Activated naive CD4-positive, alpha-beta T cell treated with Interleukin-2 at 50 U/mL for 16 hours (primary cell): ENCODE data around the gene CNOT3.
A peak's percentile ranks its signal among the peaks of the same experiment; 100 is the strongest.

Experiments
- DNase-seq: peaks from one replicate; pipeline ENCODE4 v3.0.0-alpha.2; 2020

CNOT3 gene

DNA sequence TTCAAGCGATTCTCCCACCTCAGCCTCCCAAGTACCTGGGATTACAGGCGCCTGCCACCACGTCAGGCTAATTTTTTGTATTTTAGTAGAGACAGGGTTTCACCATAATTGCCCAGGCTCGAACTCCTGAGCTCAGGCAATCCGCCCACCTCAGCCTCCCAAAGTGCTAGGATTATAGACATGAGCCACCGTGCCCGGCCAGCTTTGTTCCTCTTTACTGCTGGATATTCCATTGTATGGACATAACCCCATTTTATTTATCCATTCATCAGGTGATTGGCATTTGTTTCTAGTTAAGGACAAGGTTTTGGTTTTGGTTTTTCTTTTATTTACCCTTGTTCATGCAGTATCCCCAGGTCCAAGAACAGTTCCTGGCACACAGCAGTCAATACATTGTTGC lies 59.0 kb downstream of the CNOT3 start:
- DNase-seq = no peak

DNA sequence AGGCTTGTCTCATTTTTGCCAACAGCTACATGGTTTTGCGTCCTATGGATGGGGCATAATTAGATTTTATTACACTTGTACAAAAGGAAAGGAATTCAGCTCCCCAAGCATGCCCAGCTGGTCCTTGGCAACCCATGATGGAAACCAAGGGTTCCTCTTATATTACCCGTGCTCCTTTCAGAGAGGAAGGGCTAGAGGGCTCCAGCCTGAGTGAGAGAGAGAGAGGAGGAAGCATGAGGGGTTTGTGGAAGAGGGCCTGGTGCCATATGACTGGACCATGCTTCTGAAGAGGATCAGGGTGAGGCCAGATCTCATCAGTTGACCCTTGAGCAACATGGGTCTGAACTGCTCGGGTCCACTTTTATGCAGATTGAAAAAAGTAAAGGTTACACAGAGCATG lies 59.6 kb downstream of the CNOT3 start:
- no peak for DNase-seq

DNA sequence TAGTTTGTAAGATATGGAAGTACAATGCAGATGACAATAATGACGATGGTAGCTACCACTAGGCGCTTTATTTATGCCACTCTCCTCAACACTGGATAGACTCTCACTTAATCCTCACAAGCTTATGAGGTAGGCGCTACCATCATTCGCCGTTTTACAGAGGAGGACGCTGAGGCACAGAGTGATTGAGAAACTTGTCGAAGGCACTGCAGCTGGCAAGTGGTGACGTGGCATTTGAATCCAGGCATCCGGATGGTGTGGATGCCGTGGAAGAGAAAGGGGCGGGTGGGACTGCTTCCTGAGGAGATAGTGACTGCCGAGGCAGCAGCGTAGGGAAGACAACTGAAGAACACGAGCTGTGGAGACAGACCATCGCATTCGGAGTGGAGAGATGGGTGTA lies 61.8 kb downstream of the CNOT3 start:
- DNase-seq = no peak

DNA sequence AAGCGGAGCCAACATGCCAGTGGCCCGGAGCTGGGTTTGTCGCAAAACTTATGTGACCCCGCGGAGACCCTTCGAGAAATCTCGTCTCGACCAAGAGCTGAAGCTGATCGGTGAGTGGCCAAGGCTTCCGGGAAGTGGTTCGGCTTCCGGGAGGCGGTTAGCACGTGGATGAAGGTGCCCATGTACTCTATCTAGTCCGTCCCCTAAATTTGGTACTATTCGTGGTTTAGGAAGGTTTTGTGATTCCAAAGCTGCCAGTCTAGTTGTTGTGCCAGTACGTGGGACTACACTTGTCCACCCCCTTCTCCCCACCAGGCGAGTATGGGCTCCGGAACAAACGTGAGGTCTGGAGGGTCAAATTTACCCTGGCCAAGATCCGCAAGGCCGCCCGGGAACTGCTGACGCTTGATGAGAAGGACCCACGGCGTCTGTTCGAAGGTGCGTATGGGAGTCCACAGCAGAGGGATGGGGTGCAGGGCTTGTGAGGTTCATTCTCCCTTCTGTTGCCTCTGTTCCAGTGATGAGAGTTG lies 63.7 kb downstream of the CNOT3 start:
- peak; percentile 12 for DNase-seq

DNA sequence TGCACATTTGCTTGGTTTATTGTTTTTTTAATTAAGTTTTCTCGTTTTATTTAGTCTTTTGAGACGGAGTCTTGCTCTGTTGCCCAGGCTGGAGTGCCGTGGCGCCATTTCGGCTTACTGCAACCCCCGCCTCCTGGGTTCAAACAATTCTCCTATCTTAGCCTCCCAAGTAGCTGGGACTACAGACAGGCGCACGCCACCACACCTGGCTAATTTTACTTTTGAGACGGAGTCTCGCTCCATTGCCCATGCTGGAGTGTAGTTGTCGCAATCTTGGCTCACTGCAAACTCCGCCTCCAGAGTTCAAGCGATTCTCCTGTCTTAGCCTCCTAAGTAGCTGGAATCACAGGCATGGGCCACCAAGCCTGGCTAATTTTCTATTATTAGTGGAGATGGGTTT lies 64.4 kb downstream of the CNOT3 start:
- DNase-seq = no peak

DNA sequence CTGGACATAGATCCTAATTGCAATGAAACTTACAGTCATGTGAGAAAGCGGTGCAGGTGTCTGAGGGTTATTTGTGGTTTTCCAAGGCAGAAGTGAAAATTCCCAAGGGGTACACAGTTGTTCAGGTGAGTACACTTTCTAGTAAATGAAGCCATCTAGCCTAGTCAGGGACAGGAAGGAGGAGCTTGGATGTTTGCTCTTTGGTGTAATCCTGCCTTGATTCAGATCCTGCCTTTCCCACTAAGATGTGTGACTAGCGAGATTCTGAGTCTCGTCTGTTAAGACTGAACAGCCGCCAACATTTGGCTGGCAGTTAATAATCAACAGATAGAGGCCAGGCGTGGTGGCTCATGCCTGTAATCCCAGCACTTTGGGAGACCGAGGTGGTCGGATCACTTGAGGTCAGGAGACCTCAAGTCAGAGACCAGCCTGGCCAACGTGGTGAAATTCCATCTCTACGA lies 65.6 kb downstream of the CNOT3 start:
- no peak for DNase-seq

DNA sequence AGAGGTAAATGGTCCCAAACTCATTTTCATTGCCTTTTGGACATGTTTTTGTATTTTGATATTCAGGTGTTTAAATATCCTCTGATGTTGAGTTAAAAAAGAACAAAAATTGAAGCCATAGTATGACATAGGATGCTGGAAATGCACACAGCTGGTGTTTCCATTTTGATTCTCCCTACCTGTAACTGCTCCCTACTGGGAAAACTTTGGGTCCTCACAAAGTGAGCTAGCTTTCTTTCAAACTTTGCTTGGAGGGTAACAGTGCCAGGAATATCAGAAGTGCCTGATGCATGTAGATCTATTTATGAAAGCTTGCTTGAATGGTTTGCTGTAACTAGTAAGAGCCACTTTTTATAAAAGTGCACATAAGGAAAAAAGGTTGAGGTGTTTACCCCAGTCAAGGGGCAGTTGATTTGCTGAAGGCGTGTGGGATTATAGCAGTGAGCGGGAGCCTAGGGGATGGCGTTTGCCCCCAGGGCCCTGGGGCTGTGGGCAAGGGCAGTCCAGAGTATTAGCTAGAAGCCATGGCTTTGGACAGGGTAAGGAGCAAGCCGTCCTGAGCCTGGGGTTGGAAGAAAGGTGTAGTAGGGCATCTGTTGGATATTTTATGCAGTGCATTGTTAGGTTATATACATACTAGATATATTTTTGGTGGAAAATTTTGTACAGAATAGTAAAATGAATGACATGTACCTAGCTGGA lies 67.4 kb downstream of the CNOT3 start:
- DNase-seq = no peak
